Measurements from ENCODE around the gene B3GALT4.

B3GALT4 gene

GRCh38 chr6:33288921-33289783 lies 12.2 kb downstream of the B3GALT4 start, which contains the start of the genes PFDN6 and WDR46:
TSS of gene PFDN6 (plus strand) at chr6:33289601. CDS start at chr6:33289857, 256 bp downstream.
TSS of gene WDR46 (minus strand) at chr6:33289239. CDS start at chr6:33289170, 69 bp downstream.
- ATAC-seq, result peak; percentile 96
- peak; percentile 68; the same call in 1 of the 2 replicates for TF ChIP-seq PPARA (CRISPR knock-in tag; IDR thresholded peaks at IDR 0.05; ENCODE audit: borderline replicate concordance)
- no peak for TF ChIP-seq ARNTL (CRISPR knock-in tag; IDR thresholded peaks at IDR 0.05; ENCODE audit: borderline replicate concordance, low read depth)

- ATAC-seq, result peak; percentile 31
- TF ChIP-seq CREB5 (CRISPR knock-in tag; IDR thresholded peaks at IDR 0.05; ENCODE audit: low read depth), result no peak
- no peak for TF ChIP-seq ZNF70 (CRISPR knock-in tag; IDR thresholded peaks at IDR 0.05)
- no peak for TF ChIP-seq TSHZ2 (CRISPR knock-in tag; IDR thresholded peaks at IDR 0.05)
- no peak for TF ChIP-seq RARB (CRISPR knock-in tag; IDR thresholded peaks at IDR 0.05)
- TF ChIP-seq ZNF565 (CRISPR knock-in tag; conservative IDR thresholded peaks at IDR 0.05; ENCODE audit: low read depth), result no peak
- TF ChIP-seq PATZ1 (CRISPR knock-in tag; IDR thresholded peaks at IDR 0.05; ENCODE audit: borderline replicate concordance), result no peak
- no peak for TF ChIP-seq ZFP30 (CRISPR knock-in tag; IDR thresholded peaks at IDR 0.05)
- TF ChIP-seq ZC3H10 (CRISPR knock-in tag; IDR thresholded peaks at IDR 0.05), result no peak
- no peak for TF ChIP-seq ESRRG (CRISPR knock-in tag; IDR thresholded peaks at IDR 0.05)
- no peak for TF ChIP-seq GLIS3 (CRISPR knock-in tag; IDR thresholded peaks at IDR 0.05)
- TF ChIP-seq ZNF8 (CRISPR knock-in tag; IDR thresholded peaks at IDR 0.05), result no peak
These were observed 12.9 kb downstream of the B3GALT4 start for GRCh38 chr6:33289784-33290315.

GRCh38 chr6:33290459-33290858 lies 13.5 kb downstream of the B3GALT4 start:
- TF ChIP-seq ZC3H10 (CRISPR knock-in tag; IDR thresholded peaks at IDR 0.05) (no peak), PATZ1 (CRISPR knock-in tag; IDR thresholded peaks at IDR 0.05; ENCODE audit: borderline replicate concordance) (no peak)
- ATAC-seq, result no peak

- TF ChIP-seq ZC3H10 (CRISPR knock-in tag; IDR thresholded peaks at IDR 0.05) (no peak), OSR1 (CRISPR knock-in tag; IDR thresholded peaks at IDR 0.05) (no peak), TSHZ2 (CRISPR knock-in tag; IDR thresholded peaks at IDR 0.05) (no peak), BACH2 (CRISPR knock-in tag; IDR thresholded peaks at IDR 0.05; ENCODE audit: borderline replicate concordance) (no peak), ARNTL (CRISPR knock-in tag; IDR thresholded peaks at IDR 0.05; ENCODE audit: borderline replicate concordance, low read depth) (no peak), ZFP30 (CRISPR knock-in tag; IDR thresholded peaks at IDR 0.05) (no peak), TCF4 (CRISPR knock-in tag; IDR thresholded peaks at IDR 0.05; ENCODE audit: borderline replicate concordance) (no peak), ESRRG (CRISPR knock-in tag; IDR thresholded peaks at IDR 0.05) (no peak)
- no peak for ATAC-seq
These were observed 16.2 kb downstream of the B3GALT4 start for GRCh38 chr6:33292996-33293682.
